NCI-H2171 (cell line): ENCODE results near the gene PLCH1.

Experiments
- DNase-seq: peaks from one replicate; lab custom pipeline; 2025; lab: John Stamatoyannopoulos, UW

PLCH1 gene

DNA sequence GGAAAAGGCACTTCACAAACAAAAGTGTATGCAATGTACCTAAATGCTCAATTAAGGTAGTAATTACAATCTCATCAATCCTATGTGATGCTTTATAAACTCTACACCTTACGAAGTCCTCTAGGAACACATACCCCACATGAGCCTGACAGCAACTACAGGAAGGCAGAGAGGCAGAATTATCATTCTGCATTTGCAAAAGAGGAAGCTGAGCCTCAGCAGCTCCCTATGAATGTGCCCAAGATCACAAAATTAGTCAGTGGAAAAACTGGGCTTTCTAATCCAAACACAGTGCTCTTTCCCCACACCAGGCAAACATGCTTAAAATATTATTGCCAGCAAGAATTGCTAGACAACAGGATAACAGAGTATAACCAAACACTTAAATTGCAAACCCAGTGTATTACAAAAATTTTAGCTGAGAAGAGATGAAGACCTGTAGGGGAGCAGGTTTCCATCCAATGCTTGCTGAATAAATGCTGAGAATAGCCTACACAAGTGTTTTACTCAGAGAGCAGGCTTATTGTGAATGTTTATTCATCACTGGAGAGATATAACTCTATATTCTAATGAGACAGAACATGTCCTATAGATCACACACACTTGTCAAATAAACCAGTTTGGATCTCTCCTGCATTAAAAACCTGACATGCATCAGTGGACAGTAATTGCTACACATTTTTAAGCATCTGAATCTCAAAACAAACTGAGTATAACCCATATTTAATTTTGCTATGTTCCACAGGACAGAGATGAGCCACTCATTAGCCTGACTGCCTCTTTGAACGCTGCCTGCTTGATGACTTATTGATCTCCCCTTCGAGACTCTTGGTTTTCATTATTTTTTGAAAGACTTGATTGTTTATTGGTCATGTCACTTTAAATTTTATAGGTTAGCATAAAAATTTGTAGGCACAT lies 62.2 kb downstream of the PLCH1 start:
- DNase-seq = no peak

DNA sequence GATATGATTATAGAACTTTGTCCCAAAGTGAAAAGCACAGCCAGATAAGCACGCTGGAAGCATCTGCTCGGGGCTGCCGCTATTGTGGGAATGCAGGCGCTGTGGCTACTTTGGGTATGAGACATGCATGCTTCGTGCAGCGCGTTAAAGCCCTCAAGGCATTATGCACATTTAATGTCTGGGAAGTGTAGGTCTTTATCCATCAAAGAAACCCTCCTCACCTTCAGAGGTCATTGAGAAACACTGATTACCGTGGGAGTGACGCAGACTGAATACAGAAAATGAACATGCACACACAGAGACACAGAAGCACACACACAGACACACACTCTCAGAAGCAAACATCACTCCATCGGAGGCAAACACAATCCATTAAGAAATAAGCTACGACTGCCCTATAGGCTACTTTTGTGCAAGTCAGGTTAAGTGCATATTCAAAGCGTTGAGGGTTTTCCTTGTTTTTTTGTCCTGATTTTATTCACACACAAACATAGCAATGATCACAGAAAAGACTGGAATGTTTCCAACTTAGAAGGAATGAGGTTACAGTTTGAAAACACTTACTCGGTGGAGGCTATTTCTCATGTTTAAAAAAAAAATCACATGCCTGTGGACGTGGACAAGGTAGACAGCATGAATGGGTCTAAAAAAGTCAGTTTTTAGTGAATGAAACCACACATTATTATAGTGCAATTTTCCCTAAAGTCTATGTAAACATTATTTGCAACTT lies 68.5 kb downstream of the PLCH1 start:
- no peak for DNase-seq

DNA sequence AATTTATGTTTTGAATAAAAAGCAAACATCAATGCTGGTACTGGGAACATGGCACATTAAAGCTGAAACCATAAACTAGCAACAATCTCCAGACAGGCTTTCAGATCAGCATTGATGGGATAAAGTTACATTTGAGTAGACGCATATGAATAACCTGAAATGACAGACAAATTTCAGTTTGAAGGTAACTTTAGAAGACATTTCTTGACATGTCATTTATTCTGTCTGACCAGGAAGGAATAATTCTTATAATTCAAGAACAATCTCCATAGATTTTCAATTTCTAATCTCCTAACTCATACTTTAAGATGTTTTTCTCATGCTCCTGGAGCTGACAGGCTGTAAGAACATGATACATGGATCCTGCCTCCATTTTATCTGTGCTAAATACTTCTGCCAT lies 69.8 kb downstream of the PLCH1 start:
- DNase-seq = no peak

DNA sequence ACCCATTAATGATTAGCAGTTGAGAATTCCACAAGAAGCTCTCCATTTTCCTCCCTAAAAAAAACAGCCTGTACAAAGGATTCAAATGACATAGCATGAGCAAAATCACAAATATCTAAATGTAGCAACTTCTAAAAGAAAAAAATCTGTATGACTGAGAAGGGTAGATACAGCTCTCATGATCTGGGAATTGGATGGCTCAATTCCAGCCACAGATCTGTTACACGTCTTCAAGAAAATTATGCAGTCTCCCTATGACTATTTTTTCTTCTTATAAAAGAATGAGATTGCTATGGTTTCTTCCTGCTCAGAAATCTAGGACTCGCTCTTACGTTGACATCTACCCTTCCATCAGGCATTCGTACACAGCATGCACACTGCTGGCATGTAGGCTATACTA lies 71.5 kb downstream of the PLCH1 start:
- DNase-seq = no peak

- DNase-seq = no peak
Measured at GRCh38 chr3:155670335-155670734, 74.5 kb downstream of the PLCH1 start.

DNA sequence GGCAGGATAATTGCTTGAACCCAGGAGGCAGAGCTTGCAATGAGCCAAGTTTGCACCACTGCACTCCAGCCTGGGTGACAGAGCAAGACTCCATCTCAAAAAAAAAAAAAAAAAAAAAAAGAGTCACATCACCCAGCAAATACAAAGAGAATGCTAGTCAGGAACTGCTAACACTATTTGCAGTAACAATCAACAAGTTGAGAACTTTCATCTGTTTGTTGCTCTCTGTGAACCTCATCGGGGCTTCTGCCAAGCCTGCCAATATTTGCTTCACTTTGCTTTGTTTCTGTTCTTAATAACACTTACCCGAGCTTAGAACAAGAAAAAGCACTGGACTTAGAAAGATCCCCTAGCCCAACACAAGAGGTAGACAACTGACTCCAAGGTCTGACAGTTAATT lies 76.9 kb downstream of the PLCH1 start:
- no peak for DNase-seq

- DNase-seq = no peak
Measured at GRCh38 chr3:155664925-155665695, 79.8 kb downstream of the PLCH1 start.

- DNase-seq = no peak
Measured at GRCh38 chr3:155663467-155664212, 81.2 kb downstream of the PLCH1 start.

GRCh38 chr3:155661760-155662159 lies 83.1 kb downstream of the PLCH1 start:
- no peak for DNase-seq

- no peak for DNase-seq
Measured at GRCh38 chr3:155661042-155661441, 83.8 kb downstream of the PLCH1 start.

DNA sequence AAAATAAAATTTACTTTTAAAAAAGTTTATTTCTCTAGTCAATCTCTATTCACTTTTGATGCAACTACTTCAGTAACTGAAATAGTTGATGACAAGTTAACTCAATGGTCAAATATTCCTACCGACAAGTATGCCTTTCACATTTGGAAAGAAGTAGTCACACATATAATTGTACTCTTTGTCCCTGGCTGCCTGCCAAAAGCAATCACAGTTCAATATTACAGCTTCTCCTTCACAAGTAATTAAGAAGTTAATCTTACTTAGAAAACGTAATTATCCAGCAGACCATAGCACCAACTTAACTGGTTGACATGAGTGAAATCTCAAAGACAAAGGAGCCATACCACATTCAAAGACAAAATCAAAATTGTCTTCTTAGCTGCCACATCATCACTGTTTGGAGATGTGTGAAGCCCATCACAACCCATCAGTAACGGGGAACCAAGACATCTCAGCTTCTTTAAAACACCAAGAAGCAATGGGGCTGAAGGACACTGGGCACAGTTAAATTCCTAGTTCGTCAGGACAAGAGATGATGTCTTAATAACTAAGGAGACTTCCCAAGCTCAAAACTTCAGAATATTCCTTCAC lies 86.1 kb downstream of the PLCH1 start:
- no peak for DNase-seq

DNA sequence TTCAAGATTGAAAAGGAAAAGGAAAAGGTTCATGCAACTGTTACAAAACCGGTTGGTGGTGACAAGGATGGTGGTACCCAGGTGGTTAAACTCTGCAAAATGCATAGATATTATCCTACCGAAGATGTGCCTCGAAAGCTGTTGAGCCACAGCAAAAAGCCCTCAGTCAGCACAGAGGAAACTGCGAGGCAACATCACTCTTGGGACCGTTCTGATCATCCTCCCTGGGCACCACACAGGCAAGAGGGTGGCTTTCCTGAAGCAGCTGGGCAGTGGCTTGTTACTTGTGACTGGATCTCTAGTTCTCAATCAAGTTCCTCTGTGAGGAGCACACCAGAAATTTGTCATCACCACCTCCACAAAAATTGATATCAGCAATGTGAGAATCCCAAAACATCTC lies 86.9 kb downstream of the PLCH1 start:
- no peak for DNase-seq

DNA sequence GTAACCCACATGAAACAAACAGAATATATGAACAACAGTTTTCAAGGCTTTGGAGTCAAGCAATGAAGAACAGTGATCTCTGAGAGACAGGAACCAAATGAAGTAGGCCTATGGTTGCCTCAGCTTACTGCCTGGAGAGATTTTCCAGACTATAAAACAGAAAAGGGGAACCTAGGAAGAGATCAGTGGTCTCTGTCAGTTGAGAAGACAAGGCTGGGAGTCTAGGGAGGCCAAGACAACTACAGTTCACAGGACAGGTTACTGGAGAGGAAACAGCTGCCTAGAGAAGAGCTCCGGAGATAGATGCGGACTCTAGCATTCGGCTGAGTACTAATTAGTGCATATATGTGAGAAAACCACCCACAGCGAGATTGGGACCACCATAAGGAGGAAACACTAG lies 87.7 kb downstream of the PLCH1 start:
- DNase-seq = no peak

- no peak for DNase-seq
Measured at GRCh38 chr3:155656466-155656865, 88.4 kb downstream of the PLCH1 start.

DNA sequence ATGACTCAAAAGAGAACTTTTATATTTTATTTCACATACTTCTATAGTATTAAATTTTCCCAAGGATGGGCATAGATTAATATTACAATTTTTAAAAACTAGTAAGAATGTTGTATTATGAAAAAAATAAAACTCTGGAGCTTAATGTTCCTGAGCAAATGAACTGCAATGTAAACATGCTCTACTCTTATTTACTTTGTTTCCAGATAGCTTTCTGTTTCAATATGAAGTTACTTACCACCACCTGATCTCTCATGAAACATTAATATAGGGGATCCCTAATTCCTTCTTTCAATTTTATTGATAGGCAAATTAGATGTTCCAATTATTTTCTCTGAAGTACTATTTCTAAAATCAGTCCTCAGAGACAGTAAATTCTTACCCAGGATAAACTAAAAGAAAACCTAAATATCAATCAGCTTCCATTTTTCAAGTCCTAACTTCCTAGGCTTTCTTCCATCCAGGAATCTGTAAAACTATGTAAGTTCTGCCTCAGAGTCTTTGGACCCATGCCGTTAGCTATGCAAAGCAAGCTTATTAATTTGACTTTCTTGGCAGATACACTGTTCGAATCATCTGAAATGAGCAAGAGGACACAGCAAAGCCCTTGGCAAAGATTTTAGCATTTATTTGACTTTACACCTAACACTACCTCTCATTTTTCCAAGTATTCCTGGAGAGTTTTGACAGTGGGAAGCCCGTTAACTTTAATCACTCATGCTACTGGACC lies 93.2 kb downstream of the PLCH1 start:
- DNase-seq = no peak

- DNase-seq = no peak
Measured at GRCh38 chr3:155648013-155648591, 96.8 kb downstream of the PLCH1 start.

GRCh38 chr3:155647206-155647605 lies 97.7 kb downstream of the PLCH1 start:
- no peak for DNase-seq

- no peak for DNase-seq
Measured at GRCh38 chr3:155646669-155647068, 98.2 kb downstream of the PLCH1 start.

DNA sequence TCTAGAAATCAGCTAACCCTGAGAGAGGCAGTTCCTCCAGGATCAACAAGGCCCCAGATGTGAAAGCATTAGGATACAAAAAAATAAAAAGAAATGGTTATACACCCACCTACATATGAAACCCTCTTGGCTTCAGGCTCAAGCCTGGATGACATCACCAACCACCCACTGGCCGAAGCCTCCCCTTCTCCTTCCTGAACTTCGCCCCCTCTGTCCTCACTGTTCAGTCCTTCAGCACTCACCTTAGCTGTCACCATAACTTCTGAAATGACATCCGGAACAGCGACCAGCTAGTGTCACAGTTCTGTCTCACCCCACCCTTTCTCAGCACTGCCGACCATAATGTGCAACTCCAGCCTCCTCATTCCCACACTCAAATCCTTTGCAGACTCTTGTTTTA lies 98.7 kb downstream of the PLCH1 start:
- no peak for DNase-seq

DNA sequence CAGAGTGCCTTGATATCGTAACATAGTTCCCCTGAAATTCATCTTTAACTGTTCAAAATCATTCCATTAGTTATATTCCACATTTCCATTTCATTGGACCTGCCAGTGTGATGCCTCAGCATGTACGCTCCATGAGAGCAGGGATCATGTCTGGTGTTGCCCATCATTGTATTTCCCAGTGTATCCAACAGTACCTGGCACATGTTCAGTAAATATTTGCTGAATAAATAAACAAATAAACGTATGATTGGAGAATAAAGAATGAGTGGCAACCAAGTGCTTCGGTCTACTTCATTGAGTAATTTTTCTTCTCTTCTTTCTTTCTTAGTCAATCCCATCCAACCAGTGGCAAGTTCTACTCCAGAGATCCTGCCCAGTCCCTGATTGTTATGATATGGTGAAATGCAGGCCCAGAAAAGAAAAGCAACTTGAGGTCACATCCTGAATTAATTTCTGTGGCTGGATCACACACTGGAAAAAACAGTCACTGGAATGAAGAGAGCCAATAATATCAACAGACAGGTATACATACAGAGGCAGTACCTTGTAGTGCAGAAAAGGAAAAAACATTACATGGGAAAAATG lies 101.2 kb downstream of the PLCH1 start:
- DNase-seq = no peak
